ENCODE data around the gene MAMSTR.
A peak's percentile ranks its signal among the peaks of the same experiment; 100 is the strongest.
"Not testable (repeated sequence)": the region's sequence is repeated elsewhere in the genome, so short reads cannot be mapped to it uniquely, and the experiment has no call there.

The MAMSTR gene

GRCh38 chr19:48680436-48681126 lies 38.9 kb downstream of the MAMSTR start:
- TF ChIP-seq, protein P1, sequence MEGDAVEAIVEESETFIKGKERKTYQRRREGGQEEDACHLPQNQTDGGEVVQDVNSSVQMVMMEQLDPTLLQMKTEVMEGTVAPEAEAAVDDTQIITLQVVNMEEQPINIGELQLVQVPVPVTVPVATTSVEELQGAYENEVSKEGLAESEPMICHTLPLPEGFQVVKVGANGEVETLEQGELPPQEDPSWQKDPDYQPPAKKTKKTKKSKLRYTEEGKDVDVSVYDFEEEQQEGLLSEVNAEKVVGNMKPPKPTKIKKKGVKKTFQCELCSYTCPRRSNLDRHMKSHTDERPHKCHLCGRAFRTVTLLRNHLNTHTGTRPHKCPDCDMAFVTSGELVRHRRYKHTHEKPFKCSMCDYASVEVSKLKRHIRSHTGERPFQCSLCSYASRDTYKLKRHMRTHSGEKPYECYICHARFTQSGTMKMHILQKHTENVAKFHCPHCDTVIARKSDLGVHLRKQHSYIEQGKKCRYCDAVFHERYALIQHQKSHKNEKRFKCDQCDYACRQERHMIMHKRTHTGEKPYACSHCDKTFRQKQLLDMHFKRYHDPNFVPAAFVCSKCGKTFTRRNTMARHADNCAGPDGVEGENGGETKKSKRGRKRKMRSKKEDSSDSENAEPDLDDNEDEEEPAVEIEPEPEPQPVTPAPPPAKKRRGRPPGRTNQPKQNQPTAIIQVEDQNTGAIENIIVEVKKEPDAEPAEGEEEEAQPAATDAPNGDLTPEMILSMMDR (IDR thresholded peaks at IDR 0.05; ENCODE audit: insufficient read depth, low read length, poor library complexity, severe bottlenecking) = no peak

GRCh38 chr19:48680006-48680405 lies 39.5 kb downstream of the MAMSTR start:
- H3K4me3 ChIP-seq (replicated peaks; ENCODE audit: low read depth, low read length); H3K36me3 ChIP-seq (ENCODE audit: control insufficient read depth, insufficient read depth, low read length); DNase-seq (ENCODE audit: extremely low read depth, insufficient read length); H3K27me3 ChIP-seq (replicated peaks; ENCODE audit: control insufficient read depth, insufficient read depth, low read length): not testable (repeated sequence)

More at GRCh38 chr19:48680436-48681126, 38.9 kb downstream of the MAMSTR start:
- Histone ChIP-seq H3K36me3 (ENCODE audit: control insufficient read depth, insufficient read depth, low read length) (no peaks in the 10 kb centered on the region), H3K27me3 (replicated peaks; ENCODE audit: control insufficient read depth, insufficient read depth, low read length) (no peaks in the 10 kb centered on the region), H3K4me3 (replicated peaks; ENCODE audit: low read depth, low read length) (no peak overlapping the region)
- DNase-seq (ENCODE audit: extremely low read depth, insufficient read length) = no peak

DNA sequence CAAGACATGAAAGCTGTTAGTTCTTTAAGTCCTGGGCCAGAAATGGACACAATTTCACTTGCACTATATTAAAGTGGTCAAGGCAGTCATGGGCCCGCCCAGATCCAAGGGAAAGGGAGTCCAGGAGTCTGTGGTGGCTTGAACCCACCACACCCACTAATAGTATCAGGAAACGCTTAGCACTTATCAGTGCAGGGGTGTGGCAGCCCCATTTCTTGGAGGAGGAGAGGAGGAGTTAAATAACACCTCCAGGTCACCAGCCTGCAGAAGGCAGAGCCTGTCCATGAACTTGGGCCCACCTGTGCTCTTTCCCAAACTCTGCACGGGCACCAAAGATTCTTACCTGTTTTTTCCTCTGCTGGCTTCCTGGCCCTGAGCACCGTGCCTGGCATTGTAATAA lies 41.3 kb downstream of the MAMSTR start:
- Histone ChIP-seq H3K4me3 (replicated peaks; ENCODE audit: low read depth, low read length) (no peak overlapping the region), H3K36me3 (ENCODE audit: control insufficient read depth, insufficient read depth, low read length) (no peaks in the 10 kb centered on the region), H3K27me3 (replicated peaks; ENCODE audit: control insufficient read depth, insufficient read depth, low read length) (no peaks in the 10 kb centered on the region)
- TF ChIP-seq, protein P1 (IDR thresholded peaks at IDR 0.05; ENCODE audit: insufficient read depth, low read length, poor library complexity, severe bottlenecking) = no peak
- no peak for DNase-seq (ENCODE audit: extremely low read depth, insufficient read length)

DNA sequence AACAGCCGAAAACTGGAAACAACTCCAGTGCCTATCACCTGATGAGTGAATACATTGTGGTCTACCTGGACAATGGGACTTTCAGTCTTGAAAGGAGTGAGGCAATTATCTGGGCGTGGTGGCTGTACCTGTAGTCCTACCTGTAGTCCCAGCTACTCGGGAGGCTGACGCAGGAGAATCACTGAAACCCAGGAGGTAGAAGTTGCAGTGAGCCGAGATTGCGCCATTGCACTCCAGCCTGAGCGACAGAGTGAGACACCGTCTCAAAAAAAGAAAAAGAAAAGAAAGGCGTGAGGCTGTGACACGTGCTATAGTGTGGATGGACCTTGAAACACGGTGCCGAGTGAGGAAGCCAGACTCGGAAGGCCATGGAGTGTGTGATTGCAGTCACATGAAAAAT lies 42.6 kb downstream of the MAMSTR start:
- no peaks in the 10 kb centered on the region for H3K27me3 ChIP-seq (replicated peaks; ENCODE audit: control insufficient read depth, insufficient read depth, low read length)
- TF ChIP-seq, protein P1 (IDR thresholded peaks at IDR 0.05; ENCODE audit: insufficient read depth, low read length, poor library complexity, severe bottlenecking) = no peak
- no peak for DNase-seq (ENCODE audit: extremely low read depth, insufficient read length)

DNA sequence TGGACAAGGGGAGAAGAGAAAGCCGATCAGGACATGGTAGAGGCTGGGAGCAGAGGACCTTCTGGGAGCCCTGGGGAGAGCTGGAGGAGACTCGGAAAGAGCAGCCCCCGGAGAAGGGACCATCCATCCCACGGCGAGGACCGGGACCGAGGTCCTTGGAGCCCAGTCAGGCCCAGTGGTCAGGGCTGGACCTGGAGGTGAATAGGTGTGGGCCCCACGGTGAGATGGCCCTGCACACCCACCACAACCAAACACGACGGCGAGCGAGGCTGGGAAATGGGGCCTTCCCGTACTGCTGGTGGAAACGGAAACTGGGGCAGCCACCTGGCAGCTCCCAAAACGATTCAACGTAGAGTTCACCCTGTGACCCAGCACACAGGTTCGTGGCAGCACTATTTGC lies 43.0 kb downstream of the MAMSTR start:
- Histone ChIP-seq H3K27me3 (replicated peaks; ENCODE audit: control insufficient read depth, insufficient read depth, low read length) (no peaks in the 10 kb centered on the region), H3K4me3 (replicated peaks; ENCODE audit: low read depth, low read length) (no peak overlapping the region), H3K36me3 (ENCODE audit: control insufficient read depth, insufficient read depth, low read length) (no peaks in the 10 kb centered on the region)
- no peak for DNase-seq (ENCODE audit: extremely low read depth, insufficient read length)
- TF ChIP-seq, protein P1 (IDR thresholded peaks at IDR 0.05; ENCODE audit: insufficient read depth, low read length, poor library complexity, severe bottlenecking) = no peak

More for the DNA sequence above, 42.6 kb downstream of the MAMSTR start:
- H3K4me3 ChIP-seq (replicated peaks; ENCODE audit: low read depth, low read length) = no peak overlapping the region
- no peaks in the 10 kb centered on the region for H3K36me3 ChIP-seq (ENCODE audit: control insufficient read depth, insufficient read depth, low read length)

- Histone ChIP-seq H3K27me3 (replicated peaks; ENCODE audit: control insufficient read depth, insufficient read depth, low read length) (no peaks in the 10 kb centered on the region), H3K36me3 (ENCODE audit: control insufficient read depth, insufficient read depth, low read length) (no peaks in the 10 kb centered on the region), H3K4me3 (replicated peaks; ENCODE audit: low read depth, low read length) (no peak overlapping the region)
- DNase-seq (ENCODE audit: extremely low read depth, insufficient read length) = peak; percentile 51
- TF ChIP-seq, protein P1 (IDR thresholded peaks at IDR 0.05; ENCODE audit: insufficient read depth, low read length, poor library complexity, severe bottlenecking) = peak; percentile 92
Observed at GRCh38 chr19:48674921-48675824, 44.4 kb downstream of the MAMSTR start.
